A549 (cell line): Measurements from ENCODE around the gene CAPN9. TPM values are rescaled to one million over a fixed set of nuclear protein-coding genes. Genes with fewer than 3 reads are reported as not detected.

Experiments
- ATAC-seq, 2 experiments: fragments of 200-7000 bp in 1 of 2; fragments of >200 bp in 1 of 2; cut with Nextera tagmentation in 1 of 2; cut with Tn5 transposase in 1 of 2; 3 replicates each; pipeline versions ENCODE4 v1.8.0 to v1.9.1; 2018 to 2020; ENCODE audit warnings: mild to moderate bottlenecking in 1 of 2, moderate library complexity in 1 of 2
- CTCF ChIA-PET: fragments of 300-600 bp; sonication (Branson Sonifier 250); formaldehyde crosslinking; extraction: SDS; loops from one replicate; lab custom pipeline; 2021; ENCODE audit warnings: antibody characterized with exemption, inconsistent platforms; lab: Yijun Ruan, JAX
- POLR2A ChIA-PET: fragments of 350-600 bp; formaldehyde crosslinking; extraction: SDS; loops from one replicate; lab custom pipeline; 2021; ENCODE audit warnings: antibody characterized with exemption, inconsistent platforms; lab: Yijun Ruan, JAX
- DNase-seq, 2 experiments: peaks; one replicate each; pipeline versions ENCODE4 v3.0.0 to v3.0.0-alpha.2; 2011 to 2016; ENCODE audit warnings: low read depth in 1 of 2, low spot score in 1 of 2
- FAIRE-seq: peaks from 2 replicates; lab custom pipeline; 2011; peaks lifted over from hg19 to GRCh38; lab: Jason Lieb, UNC
- H3K27ac ChIP-seq, 2 experiments: fragments of >200 bp; sonication (Bioruptor Twin); formaldehyde crosslinking; 3 replicates each; pipeline ENCODE4 v1.5.1; 2016 to 2017
- H3K4me1 ChIP-seq: fragments of >200 bp; sonication (Bioruptor Twin); formaldehyde crosslinking; 3 replicates; pipeline ENCODE4 v1.6.1; 2016
- H3K4me2 ChIP-seq: fragments of >200 bp; sonication (Bioruptor Twin); formaldehyde crosslinking; 3 replicates; pipeline ENCODE4 v1.6.1; 2016
- H3K4me3 ChIP-seq: fragments of >200 bp; sonication (Bioruptor Twin); formaldehyde crosslinking; 3 replicates; pipeline ENCODE4 v1.5.1; 2016
- H3K9me3 ChIP-seq: fragments of >200 bp; sonication (Bioruptor Twin); formaldehyde crosslinking; 3 replicates; pipeline ENCODE4 v1.6.1; 2016
- BHLHE40 ChIP-seq: IDR thresholded peaks from 2 replicates; pipeline ENCODE4 v1.6.1; 2012; ENCODE audit warnings: low read depth, low read length, inconsistent platforms
- CEBPB ChIP-seq, 2 experiments: fragments of >200 bp in 1 of 2; sonication (Bioruptor Twin) in 1 of 2; formaldehyde crosslinking in 1 of 2; IDR thresholded peaks; 2 replicates each; pipeline ENCODE4 v1.6.1; 2012 to 2016
- CHD4 ChIP-seq: fragments of 200-600 bp; sonication (generic); IDR thresholded peaks from 2 replicates; pipeline ENCODE4 v1.6.1; 2016; ENCODE audit warnings: antibody characterized with exemption, mild to moderate bottlenecking, borderline replicate concordance
- EHMT2 ChIP-seq: fragments of 200-600 bp; sonication (generic); IDR thresholded peaks from 2 replicates; pipeline ENCODE4 v1.6.1; 2016; ENCODE audit warnings: antibody characterized with exemption, low read depth, mild to moderate bottlenecking, moderate library complexity
- EP300 ChIP-seq, 2 experiments: fragments of >200 bp; sonication (Bioruptor Twin); formaldehyde crosslinking; IDR thresholded peaks; 2 replicates in 1 of 2; 3 replicates in 1 of 2; pipeline ENCODE4 v1.6.1; 2016 to 2017
- HOXB5 ChIP-seq: fragments of 250-450 bp; sonication (Bioruptor Pico); IDR thresholded peaks from 2 replicates; pipeline ENCODE4 v1.5.0; 2020; ENCODE audit warnings: mild to moderate bottlenecking, moderate library complexity
- KDM1A ChIP-seq: fragments of 200-600 bp; sonication (generic); IDR thresholded peaks from 2 replicates; pipeline ENCODE4 v1.6.1; 2016; ENCODE audit warnings: low read depth, mild to moderate bottlenecking
- MAFK ChIP-seq: fragments of 450-650 bp; IDR thresholded peaks from 2 replicates; pipeline ENCODE4 v1.6.1; 2014; ENCODE audit not compliant: partially characterized antibody
- PHF8 ChIP-seq: fragments of 200-600 bp; sonication (generic); IDR thresholded peaks from 2 replicates; pipeline ENCODE4 v1.6.1; 2016; ENCODE audit warnings: low read depth, mild to moderate bottlenecking, antibody characterized with exemption, moderate library complexity, borderline replicate concordance
- POLR2AphosphoS2 ChIP-seq: conservative IDR thresholded peaks from 2 replicates; pipeline ENCODE4 v1.6.1; 2012; ENCODE audit warnings: low read length, improper control_type of control experiment, inconsistent platforms
- RAD21 ChIP-seq, 2 experiments: fragments of >200 bp in 1 of 2; sonication (Bioruptor Twin) in 1 of 2; formaldehyde crosslinking in 1 of 2; IDR thresholded peaks in 1 of 2; conservative IDR thresholded peaks in 1 of 2; 2 replicates in 1 of 2; 3 replicates in 1 of 2; pipeline ENCODE4 v1.6.1; 2012 to 2018; ENCODE audit warnings: inconsistent platforms in 1 of 2
- RCOR1 ChIP-seq: fragments of 150-350 bp; IDR thresholded peaks from 2 replicates; pipeline ENCODE4 v1.6.1; 2014; ENCODE audit warnings: antibody characterized with exemption, low read length, low read depth
- SMC3 ChIP-seq: fragments of >200 bp; sonication (Bioruptor Twin); formaldehyde crosslinking; IDR thresholded peaks from 3 replicates; pipeline ENCODE4 v1.6.1; 2018; ENCODE audit warnings: inconsistent platforms
- SREBF2 ChIP-seq: fragments of 450-650 bp; IDR thresholded peaks from 2 replicates; pipeline ENCODE4 v1.6.1; 2014; ENCODE audit warnings: mild to moderate bottlenecking, moderate library complexity
- TFCP2L1 ChIP-seq: fragments of 250-450 bp; sonication (Bioruptor Pico); IDR thresholded peaks from 2 replicates; pipeline ENCODE4 v1.5.0; 2021; ENCODE audit warnings: mild to moderate bottlenecking
- ZNF302 ChIP-seq: fragments of 250-450 bp; sonication (Bioruptor Pico); IDR thresholded peaks from 2 replicates; pipeline ENCODE4 v1.9.0; 2021; ENCODE audit warnings: inconsistent platforms, mild to moderate bottlenecking, moderate library complexity
- ZSCAN20 ChIP-seq: fragments of 250-450 bp; sonication (Bioruptor Pico); IDR thresholded peaks from 2 replicates; pipeline ENCODE4 v1.8.0; 2022; ENCODE audit warnings: mild to moderate bottlenecking, moderate library complexity
- WGBS: methylation state at CpG from one replicate; pipeline ENCODE4 v1.1.6; 2017; ENCODE audit errors: missing lambda C conversion rate; 5-methylcytosine and 5-hydroxymethylcytosine counted together
- polyA plus RNA-seq, 4 experiments: library from polyadenylated mRNA; depleted of rRNA in 3 of 4; stranded (reverse); fragments of >200 nt; fragmentation: RNase III in 1 of 4; extraction: RNeasy Plus Mini Kit Qiagen cat#74134 plus additional on column Dnase treatment in 1 of 4; gene quantifications; 2 replicates in 3 of 4; 3 replicates in 1 of 4; pipeline ENCODE4 v1.2.3, GENCODE V29; 2011 to 2017
- TF ChIP-seq, protein P1 (sequence below): fragments of >200 bp; sonication (Bioruptor Twin); formaldehyde crosslinking; IDR thresholded peaks from 3 replicates; pipeline ENCODE4 v1.6.1; 2016
- TF ChIP-seq, protein P2 (sequence below): fragments of 150-350 bp; IDR thresholded peaks from 2 replicates; pipeline ENCODE4 v1.6.1; 2014; ENCODE audit warnings: low read depth, mild to moderate bottlenecking, low read length

Gene CAPN9
- polyA plus RNA-seq, 2 of the 4 experiments (the other 2 are of a cell fraction), result not detected

- Histone ChIP-seq H3K4me2 (no peak overlapping the region), H3K4me3 (no peak overlapping the region), H3K4me1 (no peaks in the 10 kb centered on the region), H3K9me3 (peaks cover 3% of the 10 kb centered on the region; the same call in 1 of the 3 replicates), H3K27ac (no peak overlapping the region)
- ChIA-PET POLR2A (no interaction called here), CTCF (interaction anchor here (0.6 to 4.9 kb wide), 3 partner anchors 9 to 223 kb away, joined by 3 to 29 read pairs (median 3); no protein-coding TSS in a partner anchor)
- DNase-seq, result no peak
- no peak for FAIRE-seq
- 83% methylated on average over 5 of the region's 5 CpGs for WGBS
- no peak for TF ChIP-seq ZSCAN20 (CRISPR knock-in tag)
- no peak for TF ChIP-seq CHD4
- TF ChIP-seq CEBPB (IDR thresholded peaks at IDR 0.05), result no peak
- no peak for TF ChIP-seq RAD21 (conservative IDR thresholded peaks at IDR 0.05 in 1 of 2, IDR thresholded peaks at IDR 0.05 in 1 of 2)
- TF ChIP-seq, protein P1, sequence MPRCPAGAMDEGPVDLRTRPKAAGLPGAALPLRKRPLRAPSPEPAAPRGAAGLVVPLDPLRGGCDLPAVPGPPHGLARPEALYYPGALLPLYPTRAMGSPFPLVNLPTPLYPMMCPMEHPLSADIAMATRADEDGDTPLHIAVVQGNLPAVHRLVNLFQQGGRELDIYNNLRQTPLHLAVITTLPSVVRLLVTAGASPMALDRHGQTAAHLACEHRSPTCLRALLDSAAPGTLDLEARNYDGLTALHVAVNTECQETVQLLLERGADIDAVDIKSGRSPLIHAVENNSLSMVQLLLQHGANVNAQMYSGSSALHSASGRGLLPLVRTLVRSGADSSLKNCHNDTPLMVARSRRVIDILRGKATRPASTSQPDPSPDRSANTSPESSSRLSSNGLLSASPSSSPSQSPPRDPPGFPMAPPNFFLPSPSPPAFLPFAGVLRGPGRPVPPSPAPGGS, result no peak
- TF ChIP-seq EP300 (IDR thresholded peaks at IDR 0.05), result no peak
- no peak for TF ChIP-seq PHF8
- TF ChIP-seq SREBF2, result no peak
- no peak for TF ChIP-seq KDM1A
- TF ChIP-seq SMC3, result no peak
- TF ChIP-seq RCOR1, result no peak
- ATAC-seq, result 0 out of 6 replicates have a peak, but pooled peaks of 1 of the 2 experiments have one; percentile 19
Measured at GRCh38 chr1:230807029-230807428, 59.8 kb downstream of the CAPN9 start.

- no peak overlapping the region for H3K4me3 ChIP-seq
- POLR2A ChIA-PET, result no interaction called here
- no peak for FAIRE-seq
Measured at GRCh38 chr1:230807561-230808280, 60.5 kb downstream of the CAPN9 start.

DNA sequence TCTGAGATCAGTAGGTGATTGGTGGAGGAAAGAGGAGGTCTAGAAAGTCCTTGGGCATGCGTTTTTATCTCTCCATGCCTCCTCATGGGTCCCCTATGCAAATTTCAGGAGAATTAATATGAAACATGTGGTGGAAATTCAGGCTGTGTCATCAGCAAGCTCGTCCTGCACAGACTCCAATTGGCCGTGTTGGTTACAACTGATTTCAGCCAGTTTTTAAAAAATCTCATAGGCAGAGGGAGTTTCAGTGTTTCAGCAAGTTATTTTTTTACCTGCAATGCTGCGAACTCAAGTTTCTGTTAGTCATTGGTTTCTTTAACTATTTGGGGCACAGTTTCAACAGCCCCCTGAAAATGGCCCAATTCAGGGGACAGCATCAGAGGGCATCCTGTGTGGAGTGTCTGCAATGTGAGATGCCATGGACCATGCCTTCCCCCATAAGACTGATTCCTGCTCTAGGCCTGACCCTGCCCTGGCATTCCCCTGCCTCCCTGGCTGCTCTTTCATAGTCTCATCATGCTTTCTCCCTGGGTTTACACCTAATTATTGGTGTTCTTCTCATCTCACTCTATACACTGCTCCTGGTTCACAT lies 61.2 kb downstream of the CAPN9 start:
- CTCF ChIA-PET, result interaction anchor here (1.2 to 4.9 kb wide), 2 partner anchors 11 to 40 kb away, joined by 4 to 29 read pairs; no protein-coding TSS in a partner anchor
- no peak for FAIRE-seq
- 30% methylated on average over 4 of the region's 4 CpGs for WGBS

More at GRCh38 chr1:230807561-230808280, 60.5 kb downstream of the CAPN9 start:
- H3K4me1 ChIP-seq, result no peaks in the 10 kb centered on the region
- no peak overlapping the region for H3K27ac ChIP-seq
- H3K9me3 ChIP-seq, result peaks cover 10% of the 10 kb centered on the region; the same call in 1 of the 3 replicates
- no peak for ATAC-seq
- CTCF ChIA-PET, result interaction anchor here (0.6 to 4.9 kb wide), 4 partner anchors 9 to 224 kb away, joined by 3 to 29 read pairs (median 4); no protein-coding TSS in a partner anchor
- TF ChIP-seq HOXB5 (CRISPR knock-in tag), result no peak
- no peak for TF ChIP-seq RCOR1
- TF ChIP-seq, protein P2, sequence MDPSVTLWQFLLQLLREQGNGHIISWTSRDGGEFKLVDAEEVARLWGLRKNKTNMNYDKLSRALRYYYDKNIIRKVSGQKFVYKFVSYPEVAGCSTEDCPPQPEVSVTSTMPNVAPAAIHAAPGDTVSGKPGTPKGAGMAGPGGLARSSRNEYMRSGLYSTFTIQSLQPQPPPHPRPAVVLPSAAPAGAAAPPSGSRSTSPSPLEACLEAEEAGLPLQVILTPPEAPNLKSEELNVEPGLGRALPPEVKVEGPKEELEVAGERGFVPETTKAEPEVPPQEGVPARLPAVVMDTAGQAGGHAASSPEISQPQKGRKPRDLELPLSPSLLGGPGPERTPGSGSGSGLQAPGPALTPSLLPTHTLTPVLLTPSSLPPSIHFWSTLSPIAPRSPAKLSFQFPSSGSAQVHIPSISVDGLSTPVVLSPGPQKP, result no peak
- TF ChIP-seq SREBF2, result no peak
- TF ChIP-seq MAFK, result no peak
- no peak for TF ChIP-seq EHMT2
- no peak for TF ChIP-seq ZNF302 (CRISPR knock-in tag)
- H3K4me2 ChIP-seq, result no peak overlapping the region
- 37% methylated on average over 3 of the region's 3 CpGs for WGBS
- DNase-seq, result no peak

More for the DNA sequence above, 61.2 kb downstream of the CAPN9 start:
- POLR2A ChIA-PET, result no interaction called here
- Histone ChIP-seq H3K4me3 (no peak overlapping the region), H3K4me2 (no peak overlapping the region), H3K4me1 (no peaks in the 10 kb centered on the region), H3K27ac (no peak overlapping the region), H3K9me3 (peaks cover 15% of the 10 kb centered on the region; the same call in 1 of the 3 replicates)
- ATAC-seq, result no peak
- no peak for DNase-seq
- no peak for TF ChIP-seq MAFK
- TF ChIP-seq TFCP2L1, result no peak
- TF ChIP-seq BHLHE40, result no peak
- TF ChIP-seq POLR2AphosphoS2, result no peak
